ENCODE measurements around the gene POGZ. TPM values are rescaled to one million over a fixed set of nuclear protein-coding genes. Genes with fewer than 3 reads are reported as not detected.
"Not testable (repeated sequence)": the region's sequence is repeated elsewhere in the genome, so short reads cannot be mapped to it uniquely, and the experiment has no call there.

Gene POGZ
- total RNA-seq, 1 donor from 2014 or later, result 146 TPM

DNA sequence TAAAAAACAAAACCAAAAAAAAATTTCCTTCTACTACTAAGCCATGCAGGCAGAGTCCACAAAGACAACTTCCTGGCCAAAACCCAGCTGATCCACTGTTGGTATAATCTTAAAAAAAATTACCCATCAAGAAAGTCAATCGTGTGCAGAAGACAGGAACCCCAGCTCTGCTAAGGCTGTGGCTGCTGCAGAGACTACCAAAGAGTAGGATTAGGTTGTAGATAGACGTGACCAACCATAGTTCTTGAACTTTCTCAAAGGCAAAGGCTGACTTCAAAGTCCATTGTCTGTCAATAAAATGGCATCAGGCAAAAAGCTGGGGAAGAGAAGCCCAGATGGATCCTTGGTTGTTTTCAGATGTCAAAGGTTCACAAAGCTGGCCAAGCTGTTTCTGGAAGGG is 56.5 kb downstream of the POGZ start:
- TF ChIP-seq, protein P1, sequence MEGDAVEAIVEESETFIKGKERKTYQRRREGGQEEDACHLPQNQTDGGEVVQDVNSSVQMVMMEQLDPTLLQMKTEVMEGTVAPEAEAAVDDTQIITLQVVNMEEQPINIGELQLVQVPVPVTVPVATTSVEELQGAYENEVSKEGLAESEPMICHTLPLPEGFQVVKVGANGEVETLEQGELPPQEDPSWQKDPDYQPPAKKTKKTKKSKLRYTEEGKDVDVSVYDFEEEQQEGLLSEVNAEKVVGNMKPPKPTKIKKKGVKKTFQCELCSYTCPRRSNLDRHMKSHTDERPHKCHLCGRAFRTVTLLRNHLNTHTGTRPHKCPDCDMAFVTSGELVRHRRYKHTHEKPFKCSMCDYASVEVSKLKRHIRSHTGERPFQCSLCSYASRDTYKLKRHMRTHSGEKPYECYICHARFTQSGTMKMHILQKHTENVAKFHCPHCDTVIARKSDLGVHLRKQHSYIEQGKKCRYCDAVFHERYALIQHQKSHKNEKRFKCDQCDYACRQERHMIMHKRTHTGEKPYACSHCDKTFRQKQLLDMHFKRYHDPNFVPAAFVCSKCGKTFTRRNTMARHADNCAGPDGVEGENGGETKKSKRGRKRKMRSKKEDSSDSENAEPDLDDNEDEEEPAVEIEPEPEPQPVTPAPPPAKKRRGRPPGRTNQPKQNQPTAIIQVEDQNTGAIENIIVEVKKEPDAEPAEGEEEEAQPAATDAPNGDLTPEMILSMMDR (IDR thresholded peaks at IDR 0.05; ENCODE audit: partially characterized antibody, unreplicated experiment), result no peak

GRCh38 chr1:151401860-151402259 is 57.4 kb downstream of the POGZ start:
- Mint-ChIP-seq H3K27me3 (ENCODE audit: unreplicated experiment) (peaks cover 4% of the 10 kb centered on the region), H3K36me3 (ENCODE audit: unreplicated experiment) (peaks cover 4% of the 10 kb centered on the region), H3K4me1 (ENCODE audit: low read depth, unreplicated experiment) (peaks cover 10% of the 10 kb centered on the region), H3K4me3 (ENCODE audit: unreplicated experiment) (no peak overlapping the region), H3K27ac (ENCODE audit: unreplicated experiment) (no peak overlapping the region), H3K9me3 (ENCODE audit: unreplicated experiment) (peaks cover 6% of the 10 kb centered on the region)
- TF ChIP-seq, protein P1 (IDR thresholded peaks at IDR 0.05; ENCODE audit: partially characterized antibody, unreplicated experiment), result no peak
- no peak for DNase-seq

More for the DNA sequence above, 56.5 kb downstream of the POGZ start:
- no peak for DNase-seq
- Mint-ChIP-seq H3K27me3 (ENCODE audit: unreplicated experiment) (peaks cover 4% of the 10 kb centered on the region), H3K27ac (ENCODE audit: unreplicated experiment) (no peak overlapping the region), H3K9me3 (ENCODE audit: unreplicated experiment) (peaks cover 6% of the 10 kb centered on the region), H3K4me3 (ENCODE audit: unreplicated experiment) (no peak overlapping the region), H3K36me3 (ENCODE audit: unreplicated experiment) (peaks cover 4% of the 10 kb centered on the region), H3K4me1 (ENCODE audit: low read depth, unreplicated experiment) (peaks cover 10% of the 10 kb centered on the region)

GRCh38 chr1:151401125-151401788 is 58.0 kb downstream of the POGZ start:
- Mint-ChIP-seq H3K27me3 (ENCODE audit: unreplicated experiment) (peaks cover 4% of the 10 kb centered on the region), H3K9me3 (ENCODE audit: unreplicated experiment) (peaks cover 6% of the 10 kb centered on the region), H3K4me3 (ENCODE audit: unreplicated experiment) (peak overlapping the region; percentile 96), H3K27ac (ENCODE audit: unreplicated experiment) (peak overlapping the region; percentile 55), H3K4me1 (ENCODE audit: low read depth, unreplicated experiment) (peaks cover 10% of the 10 kb centered on the region), H3K36me3 (ENCODE audit: unreplicated experiment) (peaks cover 4% of the 10 kb centered on the region)
- no peak for DNase-seq
- TF ChIP-seq, protein P1 (IDR thresholded peaks at IDR 0.05; ENCODE audit: partially characterized antibody, unreplicated experiment), result no peak

DNA sequence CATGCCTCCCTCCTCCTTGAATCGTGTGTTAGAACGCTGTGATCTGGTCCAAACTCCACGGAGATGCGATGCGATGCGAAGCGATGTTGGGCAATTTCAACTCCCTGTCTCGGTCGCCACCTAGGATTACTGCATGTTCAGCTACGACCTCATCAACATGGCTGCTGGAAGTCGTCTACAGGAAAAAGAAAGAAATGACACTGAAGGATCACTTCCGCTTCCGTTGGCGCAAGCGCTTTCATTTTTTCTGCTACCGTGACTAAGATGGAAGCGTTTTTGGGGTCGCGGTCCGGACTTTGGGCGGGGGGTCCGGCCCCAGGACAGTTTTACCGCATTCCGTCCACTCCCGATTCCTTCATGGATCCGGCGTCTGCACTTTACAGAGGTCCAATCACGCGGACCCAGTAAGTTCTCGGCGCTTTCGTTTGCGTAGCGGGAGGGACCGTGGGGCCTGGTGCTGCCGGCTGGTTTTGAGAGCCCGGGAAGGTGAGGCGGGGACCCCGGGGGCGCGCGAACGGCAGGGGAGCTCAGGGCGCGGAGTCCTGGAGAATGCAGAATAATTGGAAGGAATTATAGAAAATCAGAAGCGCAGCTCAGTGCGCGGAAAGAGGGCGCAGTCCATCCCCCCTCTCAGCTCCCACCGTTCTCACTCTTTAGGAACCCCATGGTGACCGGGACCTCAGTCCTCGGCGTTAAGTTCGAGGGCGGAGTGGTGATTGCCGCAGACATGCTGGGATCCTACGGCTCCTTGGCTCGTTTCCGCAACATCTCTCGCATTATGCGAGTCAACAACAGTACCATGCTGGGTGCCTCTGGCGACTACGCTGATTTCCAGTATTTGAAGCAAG is 59.7 kb downstream of the POGZ start, which contains the start of gene PSMB4:
Gene PSMB4 (plus strand): TSS at position 250 of the 848 bp plus-strand sequence. CDS start 15 bp downstream, at position 265.
- Mint-ChIP-seq H3K27me3 (ENCODE audit: unreplicated experiment) (peaks cover 2% of the 10 kb centered on the region), H3K9me3 (ENCODE audit: unreplicated experiment) (peaks cover 6% of the 10 kb centered on the region), H3K4me1 (ENCODE audit: low read depth, unreplicated experiment) (peaks cover 10% of the 10 kb centered on the region), H3K27ac (ENCODE audit: unreplicated experiment) (peak within 1 kb of the TSS; percentile 95), H3K4me3 (ENCODE audit: unreplicated experiment) (peak within 1 kb of the TSS; percentile 96), H3K36me3 (ENCODE audit: unreplicated experiment) (peaks cover 4% of the 10 kb centered on the region)
- TF ChIP-seq, protein P1 (IDR thresholded peaks at IDR 0.05; ENCODE audit: partially characterized antibody, unreplicated experiment), result no peak
- DNase-seq, result peak; percentile 61

GRCh38 chr1:151396265-151396664 is 63.0 kb downstream of the POGZ start:
- not testable (repeated sequence) for DNase-seq; H3K27me3 Mint-ChIP-seq (ENCODE audit: unreplicated experiment); H3K4me3 Mint-ChIP-seq (ENCODE audit: unreplicated experiment); H3K9me3 Mint-ChIP-seq (ENCODE audit: unreplicated experiment); H3K27ac Mint-ChIP-seq (ENCODE audit: unreplicated experiment); H3K36me3 Mint-ChIP-seq (ENCODE audit: unreplicated experiment)
- peaks cover 10% of the 10 kb centered on the region for H3K4me1 Mint-ChIP-seq (ENCODE audit: low read depth, unreplicated experiment)
